ENCODE results near the gene RNF213. TPM values are rescaled to one million over a fixed set of nuclear protein-coding genes. Genes with fewer than 3 reads are reported as not detected.
A peak's percentile ranks its signal among the peaks of the same experiment; 100 is the strongest.
"Not testable (repeated sequence)": the region's sequence is repeated elsewhere in the genome, so short reads cannot be mapped to it uniquely, and the experiment has no call there.

The RNF213 gene
- total RNA-seq, 1 donor from 2014 or later: 59.0 TPM

DNA sequence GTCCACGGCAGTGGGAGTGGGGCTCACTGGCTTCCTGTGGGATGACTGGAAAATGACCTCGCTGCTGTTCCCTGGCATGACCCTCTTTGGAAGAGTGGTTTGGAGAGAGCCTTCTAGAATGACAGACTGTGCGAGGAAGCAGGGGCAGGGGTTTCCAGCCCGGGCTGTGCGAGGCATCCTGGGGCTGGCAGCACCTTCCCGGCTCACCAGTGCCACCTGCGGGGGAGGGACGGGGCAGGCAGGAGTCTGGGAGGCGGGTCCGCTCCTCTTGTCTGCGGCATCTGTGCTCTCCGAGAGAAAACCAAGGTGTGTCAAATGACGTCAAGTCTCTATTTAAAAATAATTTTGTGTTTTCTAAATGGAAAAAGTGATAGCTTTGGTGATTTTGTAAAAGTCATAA lies 7.8 kb upstream of the RNF213 start:
- DNase-seq: no peak

DNA sequence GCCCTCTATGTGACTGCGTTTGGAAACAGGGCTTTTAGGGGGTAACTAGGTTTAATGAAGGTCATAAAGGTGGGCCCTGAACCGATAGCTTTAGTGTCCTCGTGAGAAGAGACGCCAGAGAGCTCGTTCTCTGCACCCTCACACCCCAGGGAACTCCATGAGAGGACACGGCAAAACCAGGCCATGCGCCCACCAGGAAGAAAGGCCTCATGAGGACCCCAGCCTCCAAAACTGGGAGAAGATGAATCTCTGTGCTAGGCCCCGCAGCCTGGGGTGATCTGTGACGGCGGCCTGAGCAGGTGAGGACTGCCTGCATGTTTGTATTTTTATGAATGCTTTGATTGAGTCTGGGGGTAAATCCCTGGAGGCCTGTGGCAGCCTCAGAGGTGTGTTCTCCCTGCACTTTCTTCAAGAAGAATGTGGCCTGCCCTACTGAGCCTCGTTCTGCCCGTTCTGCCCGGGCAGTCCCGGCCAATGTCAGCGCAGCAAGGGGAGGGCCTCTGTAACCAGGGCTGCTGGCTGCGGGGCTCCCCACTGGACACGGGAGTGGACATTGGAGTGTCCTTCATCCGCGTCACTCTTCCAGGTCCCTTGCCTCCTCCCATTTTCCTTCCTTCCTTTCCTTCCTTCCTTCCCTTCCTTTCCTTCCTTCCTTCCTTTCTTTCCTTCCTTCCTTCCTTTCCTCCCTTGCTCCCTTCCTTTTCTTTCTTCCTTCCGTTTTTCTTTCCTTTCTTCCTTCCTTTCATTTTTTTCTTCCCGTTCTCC lies 6.8 kb upstream of the RNF213 start:
- DNase-seq: no peak

DNA sequence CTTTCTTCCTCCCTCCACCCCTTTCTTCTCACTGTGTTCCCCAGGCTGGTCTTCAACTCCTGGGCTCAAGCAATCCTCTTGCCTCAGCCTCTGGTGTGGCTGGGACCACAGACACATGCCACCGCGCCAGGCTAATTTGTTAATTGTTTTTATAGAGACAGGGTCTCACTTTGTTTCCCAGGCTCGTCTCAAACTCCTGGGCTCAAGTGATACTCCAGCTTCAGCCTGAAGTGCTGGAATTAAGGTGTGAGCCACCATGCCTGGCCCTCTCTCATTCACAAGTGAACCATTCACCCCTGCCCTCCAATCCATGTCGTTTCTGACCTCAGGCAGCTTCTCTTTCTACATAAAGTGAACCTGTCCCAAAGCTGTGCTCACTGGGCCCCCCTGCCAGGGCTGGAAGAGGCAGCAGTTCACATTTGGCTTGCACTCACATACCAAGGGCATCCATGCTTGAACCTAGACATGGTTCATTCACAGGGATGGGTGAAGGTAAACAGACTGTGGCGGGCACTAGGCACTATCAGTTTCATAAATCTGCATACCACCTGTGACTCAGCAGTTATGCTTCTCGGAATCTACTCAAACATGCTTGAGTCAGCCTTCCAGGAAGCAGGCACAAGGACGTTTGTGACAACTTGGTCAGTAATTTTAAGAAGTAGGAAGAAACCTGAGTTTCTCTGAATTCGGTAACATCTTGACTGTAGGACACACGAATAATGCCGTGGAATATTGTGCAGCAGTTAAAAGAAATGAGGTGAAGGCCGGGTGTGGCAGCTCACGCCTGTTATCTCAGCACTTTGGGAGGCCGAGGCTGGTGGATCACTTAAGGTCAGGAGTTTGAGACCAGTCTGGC lies 6.0 kb upstream of the RNF213 start:
- no peak for DNase-seq

DNA sequence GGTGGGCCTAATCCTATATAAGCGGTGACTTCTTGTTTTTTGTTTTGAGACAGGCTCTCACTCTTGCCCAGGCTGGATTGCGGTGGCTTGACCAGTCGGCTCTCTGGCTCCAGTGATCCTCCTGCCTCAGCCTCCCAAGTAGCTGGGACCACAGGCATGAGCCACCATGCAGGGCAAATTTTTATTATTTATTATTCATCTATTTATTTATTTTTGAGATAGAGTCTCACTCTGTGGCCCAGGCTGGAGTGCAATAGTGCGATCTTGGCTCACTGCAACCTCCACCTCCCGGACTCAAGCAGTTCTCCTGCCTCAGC lies 4.7 kb upstream of the RNF213 start:
- DNase-seq: no peak

DNA sequence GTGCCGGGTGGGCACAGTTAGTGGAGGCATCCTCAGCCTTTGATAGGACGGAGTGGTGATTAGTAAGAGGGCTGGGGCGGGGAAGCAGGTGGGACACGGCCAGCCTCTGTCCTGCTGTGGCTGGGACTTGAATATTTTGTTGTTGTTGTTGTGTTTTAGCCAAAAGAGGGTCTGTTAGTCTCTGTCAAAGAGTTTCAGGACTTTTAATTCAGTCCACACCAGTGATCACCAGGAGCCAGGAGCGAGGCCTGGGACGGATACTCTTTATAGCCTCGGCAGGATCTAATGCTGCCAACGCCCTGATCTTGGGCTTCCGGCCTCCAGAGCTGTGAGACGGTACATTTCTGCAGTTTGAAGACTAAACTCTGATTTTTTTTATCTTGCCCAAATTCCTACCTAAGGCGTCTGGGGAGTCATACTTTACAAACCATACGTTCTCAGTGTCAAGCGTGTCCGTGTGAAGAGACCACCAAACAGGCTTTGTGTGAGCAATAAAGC lies 2.9 kb upstream of the RNF213 start:
- DNase-seq: no peak

DNA sequence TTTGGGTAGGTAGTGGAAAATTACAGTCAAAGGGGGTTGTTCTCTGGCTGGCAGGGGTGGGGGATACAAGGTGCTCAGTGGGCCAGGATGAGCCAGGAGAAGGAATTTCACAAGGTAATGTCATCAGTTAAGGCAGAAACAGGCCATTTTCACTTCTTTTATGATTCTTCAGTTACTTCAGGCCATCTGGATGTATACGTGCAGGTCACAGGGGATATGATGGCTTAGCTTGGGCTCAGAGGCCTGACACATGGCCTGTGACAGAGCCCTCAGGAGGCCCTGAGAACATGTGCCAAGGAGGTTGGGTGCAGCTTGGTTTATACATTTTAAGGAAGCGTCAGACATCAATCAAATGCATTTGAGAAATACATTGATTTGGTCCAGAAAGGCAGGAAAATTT lies 2.4 kb upstream of the RNF213 start:
- DNase-seq: not testable (repeated sequence)

DNA sequence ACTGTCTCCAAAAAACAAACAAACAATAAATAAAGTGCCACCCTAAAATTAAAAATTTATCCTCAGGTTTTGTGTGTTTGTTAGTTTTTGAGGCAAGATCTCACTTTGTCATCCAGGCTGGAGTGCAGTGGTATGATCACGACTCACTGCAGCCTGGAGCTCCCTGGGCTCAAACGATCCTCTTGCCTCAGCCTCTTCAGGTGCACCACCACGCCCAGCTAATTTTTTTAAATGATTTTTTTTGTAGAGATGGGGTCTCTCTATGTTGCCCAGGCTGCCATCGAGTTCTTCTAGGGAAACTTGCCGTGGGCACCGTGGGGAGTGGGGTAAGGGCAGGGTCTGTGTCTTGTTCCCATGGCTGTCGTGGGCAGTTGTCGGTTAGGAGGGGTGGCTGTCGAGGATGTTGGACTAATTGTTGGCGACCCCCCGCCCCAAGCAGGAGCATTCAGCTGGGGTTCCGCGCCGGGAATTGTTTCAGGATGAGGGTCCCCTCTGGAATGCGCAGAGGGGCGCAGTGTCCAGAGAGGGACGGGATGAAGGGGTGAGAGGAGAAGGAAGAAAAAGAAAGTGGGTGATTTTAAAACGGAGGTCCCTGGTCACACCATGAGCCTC lies 1.1 kb upstream of the RNF213 start:
- DNase-seq: no peak

DNA sequence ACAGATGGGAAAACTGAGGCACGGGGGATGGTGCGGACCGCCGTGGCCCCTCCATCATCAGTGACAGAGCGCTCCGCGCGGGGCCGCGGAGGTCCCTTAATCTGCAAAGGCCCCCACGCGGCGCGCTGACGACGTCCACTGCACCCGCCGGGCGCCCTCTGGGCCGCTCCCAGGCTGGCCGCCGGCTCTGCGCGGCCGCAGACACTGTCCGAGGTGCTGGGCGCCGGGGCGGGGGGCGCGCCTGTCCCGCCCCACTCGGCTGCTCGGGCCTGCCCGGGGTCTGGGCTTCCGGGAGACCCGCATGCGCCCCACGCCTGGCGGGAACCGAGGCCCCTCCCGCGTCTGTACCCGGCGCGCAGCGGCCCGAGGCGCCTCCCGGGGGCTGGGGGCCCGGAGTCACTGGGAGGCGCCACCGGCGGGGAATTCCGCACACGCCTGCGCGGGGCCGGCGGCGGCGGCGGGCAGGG lies 550 bp upstream of the RNF213 start:
- DNase-seq: no peak

DNA sequence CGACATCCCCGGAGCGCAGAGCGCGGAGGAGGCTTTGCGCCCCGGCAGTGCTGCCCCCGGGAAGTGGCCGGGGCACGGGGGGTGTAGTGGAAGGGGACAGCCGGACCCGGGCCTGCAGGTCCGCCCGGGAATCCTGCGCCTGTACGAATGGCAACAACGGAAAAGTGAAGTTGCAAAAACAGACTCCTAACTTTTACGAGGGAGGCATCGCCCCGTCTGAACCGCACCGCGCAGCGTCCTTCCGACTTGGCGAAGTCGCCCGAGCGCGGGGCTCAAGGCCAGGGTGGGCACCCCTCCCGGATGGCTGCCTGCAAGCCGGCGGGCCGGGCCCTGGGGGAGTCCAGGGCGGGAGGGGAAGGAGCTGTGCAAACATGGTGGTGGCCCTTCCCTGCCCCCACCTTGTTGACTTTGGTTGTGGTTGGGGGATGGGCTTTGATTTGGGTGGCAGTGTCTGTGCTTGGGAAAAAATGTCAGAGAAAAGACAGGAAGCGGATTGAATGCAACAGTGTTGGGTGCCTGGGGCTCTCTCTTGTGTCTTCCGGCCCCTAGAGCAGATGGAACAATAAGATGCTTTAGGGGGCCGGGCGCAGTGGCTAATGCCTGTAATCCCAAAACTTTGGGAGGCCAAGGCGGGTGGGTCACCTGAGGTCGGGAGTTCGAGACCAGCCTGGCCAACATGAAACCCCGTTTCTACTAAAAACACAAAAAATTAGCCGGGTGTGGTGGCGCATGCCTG lies 675 bp downstream of the RNF213 start:
- peak; percentile 58 for DNase-seq

DNA sequence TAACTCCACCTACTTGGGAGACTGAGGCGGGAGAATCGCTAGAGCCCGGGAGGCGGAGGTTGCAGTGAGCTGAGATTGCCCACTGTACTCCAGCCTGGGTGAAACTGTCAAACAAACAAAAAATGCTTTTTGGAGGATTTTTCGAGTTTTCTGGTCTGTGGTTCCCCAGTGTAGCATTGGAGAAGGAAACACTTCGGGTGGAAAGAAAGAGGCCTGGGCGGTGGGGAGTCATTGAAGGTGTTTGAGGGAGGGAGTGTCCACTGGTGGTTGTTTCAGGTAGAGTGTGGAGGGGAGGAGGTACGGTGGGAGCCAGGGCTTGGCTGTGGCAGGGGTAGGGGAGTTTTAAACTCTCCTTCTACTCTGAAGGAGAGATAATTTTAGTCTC lies 1.2 kb downstream of the RNF213 start:
- DNase-seq: no peak

DNA sequence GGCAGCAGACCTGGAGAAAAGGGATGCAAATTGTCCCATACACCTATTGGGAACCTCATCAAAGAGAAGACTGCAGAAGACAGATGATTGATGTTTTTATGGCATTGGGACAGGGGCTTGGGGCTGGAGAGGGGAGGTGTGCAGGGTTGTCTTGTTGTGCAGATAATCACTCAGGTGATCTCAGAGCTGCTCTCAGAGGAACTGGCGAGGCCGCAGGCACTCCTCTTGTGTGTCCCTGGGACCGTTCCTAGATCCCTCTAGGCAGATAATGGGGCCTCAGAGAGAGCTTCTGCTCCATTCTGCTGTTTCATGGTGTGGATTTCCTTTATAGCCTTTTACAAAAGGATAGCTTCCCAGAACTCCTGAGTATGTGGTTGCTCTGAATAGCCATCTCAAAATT lies 1.6 kb downstream of the RNF213 start:
- no peak for DNase-seq

DNA sequence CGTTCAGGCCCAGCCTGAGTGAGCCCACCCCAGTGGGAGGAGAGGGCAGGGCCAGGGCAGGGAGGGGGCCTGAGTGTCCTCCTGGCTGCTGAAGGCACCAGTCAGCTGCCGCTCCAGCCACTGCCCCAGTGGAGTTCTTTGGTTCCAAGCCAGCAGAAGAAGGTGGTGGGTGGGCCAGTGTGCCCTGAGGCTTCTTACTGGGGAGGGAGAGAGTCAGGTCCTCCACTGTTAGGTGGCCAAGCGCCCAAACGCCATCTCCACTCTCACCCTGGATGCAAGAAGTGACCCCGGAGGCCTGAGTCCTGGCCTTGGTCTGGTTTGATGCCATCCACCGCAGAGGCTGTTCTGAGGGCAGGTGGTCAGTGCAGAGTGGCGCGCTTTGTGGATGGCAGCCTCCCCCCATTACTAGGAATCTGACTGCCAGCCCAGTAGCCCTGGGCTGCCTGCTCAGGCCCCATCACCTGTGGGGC lies 2.2 kb downstream of the RNF213 start:
- DNase-seq: no peak

DNA sequence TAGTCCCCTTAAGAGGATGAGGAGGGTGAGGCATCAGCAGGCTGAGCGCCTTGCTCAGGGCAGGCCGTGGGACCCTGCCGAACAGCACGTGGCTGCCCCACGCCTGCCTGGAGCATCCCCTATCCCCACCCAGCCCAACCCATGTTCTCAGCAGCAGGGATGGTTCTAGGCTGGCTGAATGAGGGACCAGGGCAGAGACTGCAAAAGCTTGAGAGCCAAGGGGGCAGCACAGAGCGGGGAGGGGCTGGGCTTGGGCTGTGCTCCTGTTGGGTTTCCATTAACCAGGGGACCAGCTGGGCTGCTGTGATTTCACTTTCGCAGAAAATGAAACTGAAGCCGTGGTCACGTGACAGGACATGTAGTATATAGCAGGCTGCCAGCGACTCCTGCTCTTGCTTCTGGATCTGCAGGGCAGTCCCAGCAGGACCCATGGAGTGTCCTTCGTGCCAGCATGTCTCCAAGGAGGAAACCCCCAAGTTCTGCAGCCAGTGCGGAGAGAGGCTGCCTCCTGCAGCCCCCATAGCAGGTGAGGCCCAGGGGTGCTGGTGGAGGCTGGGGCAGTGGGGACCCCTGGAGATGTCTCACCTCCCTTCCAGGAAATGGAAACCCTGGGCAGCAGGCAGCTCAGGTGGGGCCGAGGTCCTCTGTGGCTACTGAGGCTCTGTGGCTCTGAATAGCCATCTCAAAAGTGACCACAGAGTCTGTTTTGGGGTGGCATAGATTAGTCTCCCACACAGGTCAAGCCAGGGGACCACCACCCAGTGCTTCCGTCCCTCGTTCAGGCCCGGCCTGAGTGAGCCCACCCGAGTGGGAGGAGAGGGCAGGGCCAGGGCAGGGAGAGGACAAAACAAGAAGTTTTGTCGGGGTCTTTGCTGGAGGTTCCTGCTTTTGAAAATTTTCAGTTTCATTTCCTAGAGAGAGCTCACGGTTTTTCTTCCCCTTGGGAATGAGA lies 2.9 kb downstream of the RNF213 start:
- DNase-seq: peak; percentile 77

DNA sequence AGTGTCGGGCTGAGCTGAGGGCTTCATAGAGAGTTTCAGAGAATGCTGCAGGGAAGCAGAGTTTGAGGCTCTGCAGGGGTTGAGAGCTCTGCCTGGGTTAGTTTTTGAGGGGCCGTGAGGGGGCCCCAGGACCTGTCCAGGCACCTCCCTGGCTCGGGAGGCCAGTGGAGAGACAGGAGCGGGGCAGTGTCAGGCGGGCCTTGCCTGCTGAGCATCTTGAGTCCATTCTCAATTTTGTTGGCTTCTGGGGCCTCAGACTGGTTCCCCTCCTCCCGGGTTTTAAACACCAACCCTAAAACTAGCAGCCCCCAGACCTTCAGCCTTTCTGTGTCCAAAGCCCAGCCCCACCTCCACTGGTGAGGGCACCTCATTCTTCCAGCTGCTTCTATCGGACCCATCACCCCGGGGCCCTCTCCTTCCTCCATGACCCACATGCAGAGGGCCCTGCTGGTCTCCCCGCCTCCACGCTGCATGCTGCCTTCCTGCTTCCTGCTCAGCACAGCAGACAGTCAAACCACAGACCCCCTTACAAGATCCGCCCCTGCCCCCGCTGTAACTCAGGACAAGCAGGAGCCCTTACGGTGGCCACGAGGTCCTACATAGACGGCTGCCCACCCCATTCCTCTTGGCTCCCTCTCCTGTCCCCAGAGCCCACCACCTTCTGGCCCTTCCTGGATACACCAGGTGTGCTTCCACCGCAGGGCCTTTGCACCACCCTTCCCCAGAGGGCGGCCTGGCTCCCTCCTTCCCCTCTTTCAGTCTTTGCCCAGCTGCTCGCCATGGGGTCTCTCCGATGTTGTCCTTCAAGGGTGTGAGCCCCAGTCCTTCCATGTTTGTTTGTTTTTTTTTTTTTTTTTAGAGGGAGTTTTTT lies 3.8 kb downstream of the RNF213 start:
- DNase-seq: no peak

DNA sequence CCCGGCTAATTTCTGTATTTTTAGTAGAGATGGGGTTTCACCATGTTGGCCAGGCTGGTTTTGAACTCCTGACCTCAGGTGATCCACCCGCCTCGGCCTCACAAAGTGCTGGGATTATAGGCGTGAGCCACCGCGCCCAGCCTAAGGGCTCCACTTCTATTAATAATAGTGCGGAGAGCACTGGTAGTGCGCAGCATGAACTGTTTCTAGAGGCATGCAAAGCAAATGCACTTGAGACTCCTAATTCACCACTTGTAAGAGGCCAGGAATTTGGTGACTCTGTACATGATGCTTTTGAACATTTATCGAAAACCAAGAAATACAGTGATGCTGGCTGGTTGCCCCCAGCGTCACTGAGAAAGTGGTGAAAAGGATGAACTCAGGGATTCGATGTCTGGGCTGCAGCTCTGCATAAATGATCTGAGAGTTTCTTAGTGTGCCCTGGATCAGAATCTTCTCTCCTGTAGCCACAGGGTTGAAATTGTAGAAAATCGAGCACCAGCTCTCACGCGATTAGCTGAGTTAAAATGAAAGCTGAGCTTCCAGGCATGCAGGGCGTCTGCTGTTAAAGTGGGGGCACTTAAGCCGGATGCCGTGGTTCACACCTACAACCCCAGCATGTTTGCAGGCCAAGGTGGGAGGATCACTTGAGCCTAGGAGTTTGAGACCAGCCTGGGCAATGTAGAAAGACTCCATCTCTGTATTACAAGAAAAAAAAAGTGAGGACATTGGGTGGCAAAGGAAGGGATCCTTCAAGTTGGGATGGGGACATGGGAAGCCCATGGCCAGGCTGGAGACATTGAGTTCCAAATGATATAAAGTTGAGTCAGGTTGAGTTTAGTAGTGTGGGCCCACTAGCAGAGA lies 4.8 kb downstream of the RNF213 start:
- DNase-seq: no peak

DNA sequence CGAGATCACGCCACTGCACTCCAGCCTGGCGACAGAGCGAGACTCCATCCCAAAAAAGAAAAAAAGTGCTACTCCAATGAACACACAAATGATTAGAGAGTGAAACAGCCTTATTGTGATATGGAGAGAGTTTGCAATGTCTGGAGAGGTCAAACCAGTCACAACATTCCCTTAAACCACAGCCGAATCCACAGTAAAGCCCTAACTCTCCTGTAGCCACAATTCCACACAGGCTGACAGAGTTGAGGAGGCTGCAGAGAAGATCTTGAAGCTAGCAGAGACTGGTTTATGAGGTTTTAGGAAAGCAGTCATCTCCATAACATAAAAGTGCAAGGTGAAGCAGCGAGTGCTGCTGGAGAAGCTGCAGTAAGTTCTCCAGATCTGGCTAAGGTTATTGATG lies 6.7 kb downstream of the RNF213 start:
- DNase-seq: no peak

DNA sequence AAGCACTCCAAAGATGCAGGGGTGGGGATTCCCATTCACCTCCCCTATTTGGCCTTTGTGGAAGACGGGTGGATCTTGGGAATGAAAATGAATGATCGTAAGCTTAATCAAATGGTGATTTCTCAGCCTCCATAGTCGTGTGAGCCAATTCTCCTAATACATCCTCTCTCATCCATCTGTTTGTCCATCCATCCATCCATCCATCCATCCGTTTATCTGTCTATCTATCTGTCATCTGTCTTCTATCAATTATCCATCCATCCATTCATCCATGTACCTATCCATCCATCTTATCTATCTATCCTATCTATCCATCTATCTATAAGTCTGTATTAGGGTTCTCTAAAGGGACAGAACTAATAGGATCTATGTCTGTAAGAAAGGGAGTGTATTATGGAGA lies 7.8 kb downstream of the RNF213 start:
- no peak for DNase-seq

DNA sequence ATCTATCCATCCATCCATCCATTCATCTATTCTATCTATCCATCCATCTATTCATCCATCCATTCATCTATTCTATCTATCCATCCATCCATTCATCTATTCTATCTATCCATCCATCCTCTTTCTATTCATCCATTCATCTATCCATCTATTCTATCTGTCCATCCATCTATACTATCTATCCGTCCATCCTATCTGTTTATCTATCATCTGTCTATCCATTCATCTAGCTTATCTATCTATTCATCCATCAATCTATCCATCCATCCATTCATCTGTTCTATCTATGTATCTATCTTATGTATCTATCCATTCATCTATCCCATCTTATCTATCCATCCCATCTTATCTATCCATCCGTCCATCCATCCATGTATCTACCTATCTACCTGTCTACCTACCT lies 8.8 kb downstream of the RNF213 start:
- no peak for DNase-seq

DNA sequence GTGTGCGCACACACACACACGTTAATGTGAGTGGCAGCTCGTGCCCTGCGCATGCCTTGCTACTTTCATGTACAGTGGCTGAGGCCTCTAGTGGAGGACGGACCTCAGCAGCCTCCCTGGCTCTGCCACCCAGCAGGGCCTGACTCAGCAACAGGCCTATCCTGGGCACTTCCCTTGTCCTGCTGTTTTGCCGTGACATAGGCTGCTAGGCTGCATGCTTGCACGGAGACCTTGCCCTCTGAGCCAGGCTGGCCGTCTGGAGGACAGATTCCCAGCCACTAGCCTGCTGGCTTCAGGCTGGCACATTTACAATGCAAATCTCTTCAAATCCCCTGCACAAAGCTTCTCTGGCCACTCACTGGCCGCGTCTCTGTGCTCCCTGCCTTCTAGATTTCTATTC lies 9.5 kb downstream of the RNF213 start:
- no peak for DNase-seq
